Sigmoid colon (tissue), 7 donors: Measurements from ENCODE around the gene HHAT. TPM values are rescaled to one million over a fixed set of nuclear protein-coding genes. Genes with fewer than 3 reads are reported as not detected.

Source experiments
- DNase-seq: peaks from one replicate; pipeline ENCODE4 v3.0.0-alpha.2; 2019
- H3K27ac ChIP-seq, 4 donors: fragments of 200-600 bp; sonication (generic); one replicate each; pipeline ENCODE4 v1.5.1; 2016 to 2019; ENCODE audit warnings: mild to moderate bottlenecking in 1 of 4
- H3K27me3 ChIP-seq, 3 donors: fragments of 200-600 bp; sonication (generic); one replicate each; pipeline ENCODE4 v1.5.1; 2019; ENCODE audit warnings: mild to moderate bottlenecking in 1 of 3
- H3K36me3 ChIP-seq, 4 donors: fragments of 200-600 bp; sonication (generic); one replicate each; pipeline ENCODE4 v1.5.1; 2016 to 2019
- H3K4me1 ChIP-seq, 4 donors: fragments of 200-600 bp; sonication (generic); one replicate each; pipeline ENCODE4 v1.5.1; 2017 to 2019
- H3K4me3 ChIP-seq, 4 donors: fragments of 200-600 bp; sonication (generic); one replicate each; pipeline ENCODE4 v1.5.1; 2017 to 2019; ENCODE audit warnings: mild to moderate bottlenecking in 2 of 4, moderate library complexity in 1 of 4
- H3K9me3 ChIP-seq, 4 donors: fragments of 200-600 bp in 3 of 4; sonication (generic) in 3 of 4; one replicate each; pipeline versions ENCODE4 v1.5.1 to v1.6.1; 2013 to 2019
- CTCF ChIP-seq, 4 experiments: fragments of 450-650 bp in 3 of 4; fragments of 200-600 bp in 1 of 4; IDR thresholded peaks; one replicate each; pipeline ENCODE4 v1.5.1; 2016 to 2019; ENCODE audit warnings: antibody characterized with exemption in 4 of 4, mild to moderate bottlenecking in 3 of 4, moderate library complexity in 2 of 4
- EP300 ChIP-seq, 4 donors: sonication (generic); formaldehyde crosslinking; IDR thresholded peaks; one replicate each; pipeline ENCODE4 v1.6.1; 2017; ENCODE audit warnings: antibody characterized with exemption in 4 of 4
- POLR2A ChIP-seq, 2 donors: fragments of 450-650 bp; IDR thresholded peaks; one replicate each; pipeline ENCODE4 v1.6.1; 2016; ENCODE audit warnings: antibody characterized with exemption in 2 of 2, mild to moderate bottlenecking in 2 of 2, moderate library complexity in 2 of 2
- POLR2AphosphoS5 ChIP-seq, 4 donors: sonication (generic); formaldehyde crosslinking; IDR thresholded peaks; one replicate each; pipeline ENCODE4 v1.6.1; 2017; ENCODE audit warnings: antibody characterized with exemption in 4 of 4
- WGBS, 2 donors: extraction: QIAGEN DNeasy Blood & Tissue Kit; methylation state at CpG; one replicate each; pipeline ENCODE4 v1.1.7; 2013; 5-methylcytosine and 5-hydroxymethylcytosine counted together
- intact Hi-C: fragments of 100-400 bp; cut with DNase I; formaldehyde crosslinking; loops from one replicate; pipeline ENCODE4 v1.15.1; 2023
- polyA plus RNA-seq, 3 donors: library from polyadenylated mRNA; stranded (reverse); fragments of 200-250 nt; gene quantifications; one replicate each; pipeline ENCODE4 v1.2.3, GENCODE V29; 2013
- total RNA-seq, 4 donors: library from RNA; depleted of rRNA; stranded (reverse); fragments of >200 nt; gene quantifications; one replicate each; pipeline ENCODE4 v1.1.0, GENCODE V29; 2016
- donor health status: healthy with polysubstance abuse.
- donor health status: Bipolar disorder and iron deficiency.
- donor health status: healthy.

Gene HHAT
- total and polyA plus RNA-seq, 7 donors, result 0.46 to 6.4 (median 2.1) TPM

- H3K9me3 ChIP-seq, result no peaks in the 10 kb centered on the region
- no peaks in the 10 kb centered on the region for H3K4me1 ChIP-seq
- H3K4me3 ChIP-seq, result no peak overlapping the region
- DNase-seq, result no peak
- no peaks in the 10 kb centered on the region for H3K36me3 ChIP-seq
- no peaks in the 10 kb centered on the region for H3K27me3 ChIP-seq
- intact Hi-C loops, result no loop called here
- TF ChIP-seq POLR2AphosphoS5 (IDR thresholded peaks at IDR 0.05) (no peak), CTCF (IDR thresholded peaks at IDR 0.05) (no peak), EP300 (IDR thresholded peaks at IDR 0.05) (no peak), POLR2A (IDR thresholded peaks at IDR 0.05) (no peak)
- H3K27ac ChIP-seq, result no peak overlapping the region
Measured at GRCh38 chr1:210385228-210385627, 56.5 kb downstream of the HHAT start.

- no peak overlapping the region for H3K27ac ChIP-seq
- H3K4me3 ChIP-seq, result no peak overlapping the region
- intact Hi-C loops, result no loop called here
- peaks cover 0 to 3% (median 0%) of the 10 kb centered on the region in 4 donors for H3K4me1 ChIP-seq
- no peaks in the 10 kb centered on the region for H3K9me3 ChIP-seq
- DNase-seq, result no peak
- no peaks in the 10 kb centered on the region for H3K36me3 ChIP-seq
- no peak for TF ChIP-seq POLR2A (IDR thresholded peaks at IDR 0.05)
- TF ChIP-seq POLR2AphosphoS5 (IDR thresholded peaks at IDR 0.05), result no peak
- TF ChIP-seq CTCF (IDR thresholded peaks at IDR 0.05), result no peak
- TF ChIP-seq EP300 (IDR thresholded peaks at IDR 0.05), result no peak
- no peaks in the 10 kb centered on the region for H3K27me3 ChIP-seq
- 75 to 87% methylated on average over 6 of the region's 6 CpGs for WGBS, 2 donors
Measured at GRCh38 chr1:210394281-210394821, 65.6 kb downstream of the HHAT start.

GRCh38 chr1:210396541-210396940 is 67.8 kb downstream of the HHAT start:
- intact Hi-C loops, result loop anchor here (5.0 kb wide), 1 partner anchor 254 kb away; no protein-coding TSS in a partner anchor
- TF ChIP-seq POLR2A (IDR thresholded peaks at IDR 0.05), result no peak
- TF ChIP-seq POLR2AphosphoS5 (IDR thresholded peaks at IDR 0.05), result no peak
- no peak for TF ChIP-seq CTCF (IDR thresholded peaks at IDR 0.05)
- no peak for TF ChIP-seq EP300 (IDR thresholded peaks at IDR 0.05)
- no peak for DNase-seq
- 99% methylated on average over 1 of the region's 1 CpG for WGBS, 2 donors
- no peak overlapping the region for H3K4me3 ChIP-seq
- H3K4me1 ChIP-seq, result peaks cover 0 to 10% (median 0%) of the 10 kb centered on the region in 4 donors
- no peaks in the 10 kb centered on the region for H3K36me3 ChIP-seq
- H3K27ac ChIP-seq, result no peak overlapping the region
- no peaks in the 10 kb centered on the region for H3K27me3 ChIP-seq
- H3K9me3 ChIP-seq, result no peaks in the 10 kb centered on the region

- H3K4me1 ChIP-seq, result peaks cover 0 to 10% (median 0%) of the 10 kb centered on the region in 4 donors
- no peaks in the 10 kb centered on the region for H3K9me3 ChIP-seq
- 83 to 88% methylated on average over 1 of the region's 1 CpG for WGBS, 2 donors
- no peak for DNase-seq
- no peaks in the 10 kb centered on the region for H3K36me3 ChIP-seq
- H3K4me3 ChIP-seq, result no peak overlapping the region
- no peaks in the 10 kb centered on the region for H3K27me3 ChIP-seq
- intact Hi-C loops, result loop anchor here (5.0 kb wide), 1 partner anchor 255 kb away; no protein-coding TSS in a partner anchor
- TF ChIP-seq POLR2A (IDR thresholded peaks at IDR 0.05), result no peak
- TF ChIP-seq POLR2AphosphoS5 (IDR thresholded peaks at IDR 0.05), result no peak
- no peak for TF ChIP-seq EP300 (IDR thresholded peaks at IDR 0.05)
- no peak for TF ChIP-seq CTCF (IDR thresholded peaks at IDR 0.05)
- no peak overlapping the region for H3K27ac ChIP-seq
Measured at GRCh38 chr1:210397252-210397651, 68.5 kb downstream of the HHAT start.

- no peaks in the 10 kb centered on the region for H3K9me3 ChIP-seq
- H3K4me1 ChIP-seq, result peaks cover 0 to 10% (median 0%) of the 10 kb centered on the region in 4 donors
- H3K4me3 ChIP-seq, result no peak overlapping the region
- no peak for TF ChIP-seq POLR2AphosphoS5 (IDR thresholded peaks at IDR 0.05)
- no peak for TF ChIP-seq CTCF (IDR thresholded peaks at IDR 0.05)
- TF ChIP-seq POLR2A (IDR thresholded peaks at IDR 0.05), result no peak
- TF ChIP-seq EP300 (IDR thresholded peaks at IDR 0.05), result no peak
- DNase-seq, result no peak
- no peak overlapping the region for H3K27ac ChIP-seq
- no peaks in the 10 kb centered on the region for H3K36me3 ChIP-seq
- intact Hi-C loops, result loop anchor here (5.0 kb wide), 1 partner anchor 255 kb away; no protein-coding TSS in a partner anchor
- WGBS, 2 donors, result 95 to 96% methylated on average over 5 of the region's 5 CpGs
- H3K27me3 ChIP-seq, result no peaks in the 10 kb centered on the region
Measured at GRCh38 chr1:210397681-210398080, 69.0 kb downstream of the HHAT start.
